ENCODE measurements around the gene RNF121. TPM values are rescaled to one million over a fixed set of nuclear protein-coding genes. Genes with fewer than 3 reads are reported as not detected.

The RNF121 gene
- total RNA-seq, 1 experiment from 2014 or later = 56.9 TPM

GRCh38 chr11:71936825-71937224, 8.0 kb downstream of the RNF121 start:
- H3K27ac Mint-ChIP-seq = no peak overlapping the region
- Histone ChIP-seq H4K5ac (ENCODE audit: insufficient read length, low read depth, low read length) (no peak overlapping the region), H3K9me3 (ENCODE audit: control insufficient read depth, low read depth, low read length) (no peaks in the 10 kb centered on the region), H2AFZ (ENCODE audit: low read length) (no peak overlapping the region), H3K79me2 (ENCODE audit: insufficient read depth, low read length) (peaks cover 22% of the 10 kb centered on the region), H3K56ac (ENCODE audit: insufficient read length, low read depth, low read length) (no peak overlapping the region), H3K4ac (ENCODE audit: low read depth, low read length) (no peak overlapping the region), H2BK20ac (ENCODE audit: low read depth, low read length, poor library complexity, severe bottlenecking) (no peak overlapping the region), H2BK12ac (ENCODE audit: insufficient read length, low read depth, low read length) (no peak overlapping the region), H3K18ac (ENCODE audit: insufficient read length, low read depth, low read length) (no peak overlapping the region), H3K4me2 (ENCODE audit: insufficient read depth, insufficient read length, low read length) (no peak overlapping the region), H4K8ac (replicated peaks; ENCODE audit: insufficient read length, low read depth, low read length) (no peak overlapping the region), H4K91ac (ENCODE audit: insufficient read length, low read depth, low read length) (no peak overlapping the region), H3K9ac (ENCODE audit: extremely low read depth, insufficient read length, low read length) (no peak overlapping the region), H2BK15ac (ENCODE audit: low read depth, low read length) (no peak overlapping the region), H3K4me1 (ENCODE audit: insufficient read depth, low read length) (no peaks in the 10 kb centered on the region), H4K20me1 (ENCODE audit: control insufficient read depth, insufficient read depth, insufficient read length) (no peaks in the 10 kb centered on the region), H3T11ph (ENCODE audit: low read length) (no peak overlapping the region), H2AK5ac (ENCODE audit: insufficient read length, low read length) (no peak overlapping the region), H2BK5ac (ENCODE audit: insufficient read length, low read length) (no peak overlapping the region), H3K14ac (ENCODE audit: insufficient read depth, low read length) (no peak overlapping the region), H3K27ac (ENCODE audit: insufficient read length, low read depth, low read length) (no peak overlapping the region), H3K23ac (ENCODE audit: insufficient read length, low read depth, low read length) (no peak overlapping the region), H3K27me3 (ENCODE audit: insufficient read depth, low read length) (no peaks in the 10 kb centered on the region), H3K79me1 (ENCODE audit: insufficient read depth, low read depth, low read length, poor library complexity, severe bottlenecking) (peaks cover 10% of the 10 kb centered on the region), H2BK120ac (ENCODE audit: low read depth, low read length, poor library complexity, severe bottlenecking) (no peak overlapping the region), H3K23me2 (ENCODE audit: insufficient read length, low read depth, low read length, poor library complexity, severe bottlenecking) (no peaks in the 10 kb centered on the region)
- H3K9me3 Mint-ChIP-seq = no peaks in the 10 kb centered on the region
- no peak for TF ChIP-seq CTCF (conservative IDR thresholded peaks at IDR 0.05)
- DNase-seq = no peak
- H3K36me3 Mint-ChIP-seq (ENCODE audit: insufficient read depth in 1 of 3, low read depth in 3 of 3) = peaks cover 0 to 3% (median 0%) of the 10 kb centered on the region in 3 experiments; a peak in 2 of 7 replicates
- no peak overlapping the region for H3K4me3 Mint-ChIP-seq
- no peaks in the 10 kb centered on the region for H3K27me3 Mint-ChIP-seq (ENCODE audit: low read depth)
- WGBS (ENCODE audit: extremely low coverage, insufficient read length, low lambda C conversion rate) = no CpG with 5 or more reads among the region's 5 CpGs
- H3K4me1 Mint-ChIP-seq = no peaks in the 10 kb centered on the region

All from H9 (cell line).